Measurements from ENCODE around the gene SCRN3.
"Not testable (repeated sequence)": the region's sequence is repeated elsewhere in the genome, so short reads cannot be mapped to it uniquely, and the experiment has no call there.

The SCRN3 gene, protein sequence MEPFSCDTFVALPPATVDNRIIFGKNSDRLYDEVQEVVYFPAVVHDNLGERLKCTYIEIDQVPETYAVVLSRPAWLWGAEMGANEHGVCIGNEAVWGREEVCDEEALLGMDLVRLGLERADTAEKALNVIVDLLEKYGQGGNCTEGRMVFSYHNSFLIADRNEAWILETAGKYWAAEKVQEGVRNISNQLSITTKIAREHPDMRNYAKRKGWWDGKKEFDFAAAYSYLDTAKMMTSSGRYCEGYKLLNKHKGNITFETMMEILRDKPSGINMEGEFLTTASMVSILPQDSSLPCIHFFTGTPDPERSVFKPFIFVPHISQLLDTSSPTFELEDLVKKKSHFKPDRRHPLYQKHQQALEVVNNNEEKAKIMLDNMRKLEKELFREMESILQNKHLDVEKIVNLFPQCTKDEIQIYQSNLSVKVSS
- total RNA-seq: 5.0 to 12.0 reads per million in 2 donors

DNA sequence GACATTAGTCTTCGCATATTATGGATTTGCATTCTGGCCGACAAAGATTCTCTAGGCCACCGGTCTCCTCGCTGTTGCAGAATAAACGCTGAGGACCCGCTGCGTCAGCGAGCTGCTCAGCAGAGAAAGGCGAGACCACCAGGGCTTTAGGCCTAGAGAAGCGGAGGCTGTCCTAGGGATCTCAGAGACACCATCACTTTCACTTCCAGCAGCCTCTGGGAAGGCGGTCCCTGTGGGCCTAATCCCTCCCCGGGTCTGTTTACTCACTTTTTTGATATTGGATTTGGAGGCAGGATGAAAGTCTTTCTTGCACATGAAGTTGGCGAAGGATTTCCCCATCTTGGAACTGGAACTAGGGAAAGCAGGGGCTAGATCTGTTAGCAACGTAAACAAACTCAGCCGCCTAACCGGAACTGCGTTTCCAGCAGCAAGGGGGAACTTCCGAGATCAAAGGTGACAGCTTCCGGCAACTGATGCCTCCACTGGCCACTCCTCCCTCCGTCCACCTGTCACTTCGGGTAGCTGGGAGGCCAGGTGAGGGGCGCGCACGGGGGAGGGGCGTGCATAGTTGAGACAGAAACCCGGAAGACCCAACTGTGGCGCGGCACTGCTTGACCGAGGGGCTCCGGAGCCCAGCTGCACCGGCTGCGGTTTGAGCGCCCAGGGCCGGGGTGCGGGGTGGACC lies at the start of gene SCRN3:
Gene SCRN3, plus strand, starts transcription at position 447 of the 685 bp plus-strand sequence. CDS start 2,554 bp downstream, outside the sequence.
- DNase-seq: peak; percentile 52 to 89 (median 74)

DNA sequence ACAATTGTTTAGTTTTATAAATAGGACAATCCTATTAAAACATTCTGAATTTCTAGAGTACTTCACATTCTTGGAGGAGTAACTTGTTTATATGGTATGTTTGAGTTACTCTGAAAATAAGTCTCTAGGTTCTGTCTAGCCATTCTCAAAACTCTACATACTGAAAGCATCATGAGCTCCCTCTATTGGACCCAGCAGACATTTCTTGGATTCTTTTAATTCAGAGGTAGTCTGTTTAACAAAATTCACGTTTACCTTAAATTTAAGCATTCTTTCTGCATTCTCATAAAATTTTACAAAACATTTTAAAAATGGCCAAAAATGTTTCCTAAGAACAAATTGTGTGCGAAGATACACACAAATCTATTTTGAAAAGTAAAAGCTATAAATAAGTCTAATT lies 45.5 kb upstream of the SCRN3 start:
- DNase-seq: no peak

DNA sequence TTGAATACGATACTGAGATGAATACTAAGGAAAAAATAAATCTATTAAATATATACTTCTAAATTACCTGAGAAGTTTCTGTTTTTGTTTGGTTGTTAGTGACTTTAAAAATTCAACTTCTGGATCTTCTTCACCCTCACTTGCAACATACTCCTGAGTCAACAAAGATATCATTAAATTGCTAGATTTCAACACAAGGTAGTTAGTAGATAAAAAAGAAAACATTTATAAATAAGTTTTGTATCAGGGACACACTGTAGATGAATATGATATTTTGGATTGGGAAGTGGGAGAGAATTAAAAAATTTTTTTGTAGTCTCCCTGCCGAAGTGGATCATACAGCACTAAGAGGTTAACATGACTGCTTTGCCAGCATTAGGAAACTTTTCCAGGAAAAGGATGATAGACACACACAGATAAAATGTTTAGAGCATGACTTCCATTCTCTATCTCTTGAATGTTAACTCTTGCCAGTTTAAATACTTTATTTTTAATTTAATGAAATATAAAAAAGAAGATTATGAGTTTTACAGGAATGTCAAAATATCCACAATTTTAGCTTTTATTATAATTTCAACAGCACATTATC lies 44.8 kb upstream of the SCRN3 start:
- DNase-seq: no peak

DNA sequence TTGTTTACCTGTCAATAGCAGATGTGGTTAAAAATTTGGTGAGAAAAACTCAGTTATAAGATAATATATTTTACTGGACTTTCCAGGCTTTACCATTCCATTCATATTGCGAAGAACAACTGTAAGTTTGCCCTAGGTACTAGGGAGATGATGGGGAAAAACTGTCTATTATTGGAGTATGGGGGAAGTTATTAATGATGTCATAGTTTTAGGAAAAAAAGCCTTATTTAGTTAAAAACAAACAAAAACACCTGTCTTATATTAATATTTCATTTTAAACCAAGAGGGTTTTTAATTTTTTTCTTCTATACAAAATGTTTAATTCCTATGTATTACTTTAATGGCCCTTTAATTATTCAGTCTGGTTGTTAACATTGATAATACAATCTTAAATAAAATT lies 42.5 kb upstream of the SCRN3 start:
- no peak for DNase-seq

DNA sequence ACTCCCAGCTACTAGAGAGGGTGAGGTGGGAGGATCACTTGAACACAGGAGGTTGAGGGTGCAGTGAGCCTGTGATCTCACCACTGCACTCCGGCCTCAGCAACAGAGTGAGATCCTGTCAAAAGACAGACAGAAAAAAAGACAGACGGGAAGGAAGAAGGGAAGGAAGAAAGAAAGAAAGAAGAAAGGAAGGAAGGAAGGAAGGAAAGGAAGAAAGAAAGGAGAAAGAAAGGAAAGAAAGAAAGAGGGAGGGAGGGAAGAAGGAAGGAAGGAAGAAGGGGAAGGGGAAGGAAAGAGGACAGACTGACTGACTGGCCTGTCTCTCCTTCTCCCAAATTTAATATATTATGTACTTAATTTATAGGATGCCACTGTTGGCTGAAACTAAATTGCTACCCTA lies 39.2 kb upstream of the SCRN3 start:
- no peak for DNase-seq

DNA sequence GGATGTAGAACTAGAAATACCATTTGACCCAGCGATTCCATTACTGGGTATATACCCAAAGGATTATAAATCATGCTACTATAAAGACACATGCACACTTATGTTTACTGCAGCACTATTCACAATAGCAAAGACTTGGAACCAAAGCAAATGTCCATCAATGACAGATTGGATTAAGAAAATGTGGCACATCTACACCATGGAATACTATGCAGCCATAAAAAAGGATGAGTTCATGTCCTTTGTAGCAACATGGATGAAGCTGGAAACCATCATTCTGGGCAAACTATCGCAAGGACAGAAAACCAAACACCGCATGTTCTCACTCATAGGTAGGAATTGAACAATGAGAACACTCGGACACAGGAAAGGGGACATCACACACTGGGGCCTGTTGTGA lies 35.9 kb upstream of the SCRN3 start:
- DNase-seq: not testable (repeated sequence)

DNA sequence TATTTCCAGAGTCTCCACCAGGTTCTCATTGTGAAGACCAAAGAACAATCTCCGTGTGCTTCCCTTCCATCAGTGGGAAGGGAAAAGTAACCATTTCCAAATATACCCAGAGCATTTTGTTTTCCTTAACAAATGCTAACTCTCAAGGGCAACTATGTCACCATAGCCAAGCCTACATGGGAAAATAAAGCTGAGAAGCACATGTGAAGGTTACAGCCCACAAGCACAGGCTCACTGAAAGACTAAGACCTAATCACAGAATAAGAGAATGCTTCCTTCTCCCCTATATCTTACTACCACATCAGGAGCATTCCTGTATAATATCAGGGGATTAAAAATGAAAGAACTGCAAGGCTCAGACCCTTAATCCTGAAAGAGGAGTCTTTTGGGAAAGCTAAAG lies 32.6 kb upstream of the SCRN3 start:
- no peak for DNase-seq

DNA sequence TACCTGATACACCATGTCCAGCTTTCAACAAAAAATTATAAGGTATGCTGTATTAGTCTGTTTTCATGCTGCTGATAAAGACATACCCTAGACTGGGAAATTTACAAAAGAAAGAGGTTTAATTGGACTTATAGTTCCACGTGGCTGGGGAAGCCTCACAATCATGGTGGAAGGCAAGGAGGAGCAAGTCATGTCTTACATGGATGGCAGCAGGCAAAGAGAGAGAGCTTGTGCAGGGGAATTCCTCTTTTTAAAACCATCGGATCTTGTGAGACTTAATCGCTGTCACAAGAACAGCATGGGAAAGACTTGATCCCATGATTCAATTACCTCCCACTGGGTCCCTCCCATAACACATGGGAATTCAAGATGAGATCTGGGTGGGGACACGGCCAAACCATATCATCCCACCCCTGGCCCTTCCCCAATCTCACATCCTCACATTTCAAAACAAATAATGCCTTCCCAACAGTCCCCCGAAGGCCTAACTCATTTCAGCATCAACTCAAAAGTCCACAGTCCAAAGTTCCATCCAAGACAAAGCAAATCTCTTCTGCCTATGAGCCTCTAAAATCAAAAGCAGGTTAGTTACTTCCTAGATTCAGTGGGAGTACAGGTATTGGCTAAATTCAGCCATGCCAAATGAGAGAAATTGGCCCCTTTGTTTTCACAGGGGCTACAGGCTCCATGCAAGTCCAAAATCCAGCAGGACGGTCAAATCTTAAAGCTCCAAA lies 31.9 kb upstream of the SCRN3 start:
- not testable (repeated sequence) for DNase-seq

DNA sequence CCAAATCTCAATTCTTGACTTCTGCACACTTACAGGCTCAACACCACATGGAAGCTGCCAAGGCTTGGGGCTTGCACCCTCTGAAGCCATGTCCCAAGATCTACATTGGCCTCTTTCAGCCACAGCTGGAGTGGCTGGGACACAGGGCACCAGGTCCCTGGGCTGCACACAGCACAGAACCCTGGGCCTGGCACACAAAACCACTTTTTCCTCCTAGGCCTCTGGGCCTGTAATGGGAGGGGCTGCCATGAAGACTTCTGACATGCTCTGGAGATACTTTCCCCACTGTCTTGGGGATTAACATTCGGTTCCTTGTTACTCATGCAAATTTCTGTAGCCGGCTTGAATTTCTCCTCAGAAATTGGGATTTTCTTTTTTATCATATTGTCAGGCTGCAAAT lies 30.9 kb upstream of the SCRN3 start:
- no peak for DNase-seq

DNA sequence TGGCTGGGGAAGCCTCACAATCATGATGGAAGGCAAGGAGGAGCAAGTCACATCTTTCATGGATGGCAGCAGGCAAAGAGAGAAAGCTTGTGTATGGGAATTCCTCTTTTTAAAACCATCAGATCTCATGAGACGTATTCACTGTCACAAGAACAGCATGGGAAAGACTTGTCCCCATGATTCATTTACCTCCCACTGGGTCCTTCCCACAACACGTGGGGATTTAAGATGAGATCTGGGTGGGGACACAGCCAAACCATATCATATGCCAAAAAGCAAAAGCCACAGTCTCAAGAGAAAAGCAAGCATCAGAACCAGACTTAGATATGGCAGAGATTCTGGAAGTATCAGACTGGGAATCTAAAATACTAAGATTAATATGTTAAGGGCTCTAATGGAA lies 30.0 kb upstream of the SCRN3 start:
- no peak for DNase-seq

DNA sequence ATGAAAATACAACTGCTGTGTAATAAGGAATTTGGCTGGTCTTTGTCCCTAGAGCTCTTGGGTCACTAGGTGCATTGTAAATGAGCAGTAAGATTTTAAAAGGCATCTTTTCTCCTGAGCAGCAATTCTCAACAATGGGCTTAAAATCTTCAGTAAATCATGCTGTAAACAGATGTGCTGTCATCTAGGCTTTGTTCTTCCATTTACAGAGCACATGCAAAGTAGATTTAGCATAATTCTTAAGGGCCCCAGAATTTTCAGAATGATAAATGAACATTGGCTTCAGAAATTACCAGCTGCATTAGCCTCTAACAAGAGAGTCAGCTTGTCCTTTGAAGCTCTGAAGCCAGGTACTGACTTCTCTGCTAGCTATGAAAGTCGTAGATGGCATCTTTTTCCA lies 26.8 kb upstream of the SCRN3 start:
- no peak for DNase-seq

DNA sequence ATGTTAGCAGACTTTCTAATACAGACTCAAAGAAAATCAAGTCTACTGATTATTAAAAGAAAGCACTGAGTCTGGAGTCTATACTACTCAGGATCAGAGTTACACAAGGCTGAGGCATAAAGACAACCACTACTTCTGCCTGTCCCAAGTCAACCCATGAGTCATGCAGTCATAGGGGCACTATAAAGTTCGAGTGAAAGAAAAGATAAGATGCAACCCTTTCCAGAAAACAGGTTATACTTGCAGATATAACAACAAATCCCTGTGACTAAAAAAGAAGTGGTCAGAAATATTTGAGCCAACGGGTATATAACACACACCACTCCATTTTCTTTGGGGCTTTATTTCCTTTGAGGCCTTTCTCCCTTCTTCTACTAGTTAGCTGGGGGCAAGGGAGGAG lies 18.6 kb upstream of the SCRN3 start:
- no peak for DNase-seq

DNA sequence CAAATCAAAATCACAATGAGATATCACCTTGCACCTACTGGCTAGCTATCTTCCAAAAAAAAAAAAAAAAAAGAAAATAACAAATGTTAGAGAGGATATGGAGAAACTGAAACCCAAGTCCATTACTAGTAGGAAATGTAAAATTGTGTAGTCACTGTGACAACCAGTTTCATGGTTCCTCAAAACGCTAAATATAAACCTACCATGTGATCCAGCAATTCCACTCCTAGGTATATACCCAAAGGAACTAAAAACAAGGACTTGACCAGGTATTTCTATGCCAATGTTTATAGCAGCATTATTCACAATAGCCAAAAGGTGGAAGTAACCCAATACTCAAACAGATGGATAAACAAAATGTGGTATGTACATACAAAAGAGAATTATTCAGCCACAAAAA lies 11.7 kb upstream of the SCRN3 start:
- DNase-seq: no peak

DNA sequence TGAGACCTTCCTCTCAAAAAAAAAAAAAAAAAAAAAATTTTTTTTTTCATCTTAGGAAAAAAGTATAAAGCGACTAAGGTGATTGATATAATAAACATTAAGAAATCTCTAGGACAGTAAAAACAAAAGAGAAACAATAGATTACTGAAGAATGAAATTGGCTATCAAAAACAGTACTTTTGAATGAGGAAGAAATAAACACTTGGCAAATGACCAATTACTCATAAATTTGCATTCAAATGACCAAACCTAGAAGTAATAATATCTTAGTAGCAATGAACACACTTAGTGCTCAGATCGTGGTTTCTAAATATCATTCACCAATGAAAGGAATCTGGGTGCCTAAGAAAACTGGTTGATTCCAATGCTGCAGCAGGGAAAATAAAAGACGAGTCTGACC lies 10.3 kb upstream of the SCRN3 start:
- no peak for DNase-seq

DNA sequence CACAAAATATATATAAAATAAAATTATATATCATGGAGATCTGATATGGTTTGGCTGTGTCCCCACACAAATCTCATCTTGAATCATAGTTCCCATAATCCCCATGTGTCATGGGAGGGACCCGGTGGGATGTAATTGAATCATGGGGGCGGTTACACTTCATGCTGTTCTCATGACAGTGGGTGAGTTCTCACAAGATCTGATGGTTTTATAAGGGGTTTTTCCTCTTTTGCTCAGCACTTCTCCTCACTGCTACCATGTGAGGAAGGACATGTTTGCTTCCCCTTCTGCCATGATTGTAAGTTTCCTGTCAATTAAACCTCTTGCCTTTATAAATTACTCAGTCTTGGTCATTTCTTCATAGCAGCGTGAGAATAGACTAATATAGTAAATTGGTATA lies 6.8 kb upstream of the SCRN3 start:
- not testable (repeated sequence) for DNase-seq

DNA sequence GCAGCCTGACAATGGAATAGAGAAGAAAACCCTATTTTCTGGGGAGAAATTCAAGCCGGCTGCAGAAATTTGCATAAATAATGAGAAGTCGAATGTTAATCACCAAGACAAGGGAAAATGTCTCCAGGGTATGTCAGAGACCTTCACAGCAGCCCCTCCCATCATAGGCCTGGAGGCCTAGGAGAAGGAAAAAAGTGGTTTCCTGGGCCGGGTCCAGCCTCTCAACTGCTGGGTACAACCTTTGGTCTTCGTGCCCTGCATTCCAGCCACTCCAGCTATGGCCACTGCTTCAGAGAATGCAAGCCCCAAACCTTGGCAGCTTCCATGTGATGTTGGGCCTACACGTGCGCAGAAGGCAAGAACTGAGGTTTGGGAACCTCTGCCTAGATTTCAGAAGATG lies 6.0 kb upstream of the SCRN3 start:
- no peak for DNase-seq

DNA sequence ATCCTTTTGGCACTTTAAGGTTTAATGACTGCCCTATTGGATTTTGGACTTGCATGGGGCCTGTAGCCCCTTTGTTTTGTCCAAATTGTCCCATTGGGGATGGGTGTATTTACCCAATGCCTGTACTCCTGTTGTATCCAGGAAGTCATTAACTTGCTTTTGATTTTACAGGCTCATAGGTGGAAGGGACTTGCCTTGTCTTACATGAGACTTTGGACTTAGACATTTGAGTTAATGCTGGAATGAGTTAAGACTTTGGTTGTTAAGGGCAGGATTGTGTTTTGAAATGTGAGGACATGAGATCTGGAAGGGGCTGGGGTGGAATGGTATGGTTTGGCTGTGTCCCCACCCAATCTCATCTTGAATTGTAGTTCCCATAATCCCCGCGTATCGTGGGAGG lies 5.2 kb upstream of the SCRN3 start:
- DNase-seq: not testable (repeated sequence)

DNA sequence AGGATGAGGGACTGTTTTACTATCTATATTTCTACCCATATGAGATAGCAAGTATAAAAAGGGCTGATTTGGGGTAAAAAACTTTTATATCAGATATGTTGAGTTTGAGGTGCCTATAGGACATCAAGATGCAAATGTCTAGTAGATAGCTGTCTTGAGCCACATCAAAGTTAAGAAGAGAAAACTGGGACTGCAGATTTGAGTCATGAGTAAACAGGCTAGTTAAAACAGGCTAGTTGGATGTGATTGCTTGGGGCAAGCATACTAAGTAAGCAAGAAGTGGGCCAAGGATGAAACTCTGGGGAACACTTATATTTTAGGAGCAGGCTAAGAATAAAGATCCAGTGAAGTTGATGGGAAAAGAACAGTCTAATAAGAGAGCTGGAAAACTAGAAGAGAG lies 2.8 kb upstream of the SCRN3 start:
- DNase-seq: peak in 1 of 5 experiments; percentile 20

DNA sequence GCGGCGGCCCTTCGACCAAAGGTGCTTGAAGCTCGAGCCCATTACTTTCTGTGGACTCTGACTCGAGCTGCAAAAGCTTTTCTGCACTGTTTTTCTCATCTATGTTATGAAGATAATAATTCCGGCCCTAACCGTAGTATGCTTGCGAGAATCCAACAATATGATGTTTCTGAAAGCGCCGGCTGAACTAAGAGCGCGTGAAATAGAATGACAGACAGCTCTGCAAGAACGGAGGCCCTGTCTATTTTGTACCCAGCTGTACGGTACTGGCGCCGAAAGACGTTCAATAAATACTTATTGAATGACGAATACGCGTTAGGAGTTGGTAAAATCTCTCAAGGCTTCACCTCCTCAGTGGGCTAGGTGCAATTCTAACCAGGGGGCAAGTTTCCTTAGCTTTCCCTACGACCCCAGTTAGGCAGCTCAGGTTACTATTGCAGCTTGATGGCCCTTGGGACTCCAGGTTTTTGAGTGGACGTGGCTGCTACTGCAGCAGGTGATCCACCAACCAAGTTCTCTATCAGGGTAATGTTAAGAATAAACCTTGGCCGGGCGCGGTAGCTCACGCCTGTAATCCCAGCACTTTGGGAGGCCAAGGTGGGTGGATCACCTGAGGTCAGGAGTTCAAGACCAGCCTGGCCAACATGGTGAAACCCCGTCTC lies 570 bp downstream of the SCRN3 start:
- DNase-seq: peak in 1 of 5 experiments; percentile 38

DNA sequence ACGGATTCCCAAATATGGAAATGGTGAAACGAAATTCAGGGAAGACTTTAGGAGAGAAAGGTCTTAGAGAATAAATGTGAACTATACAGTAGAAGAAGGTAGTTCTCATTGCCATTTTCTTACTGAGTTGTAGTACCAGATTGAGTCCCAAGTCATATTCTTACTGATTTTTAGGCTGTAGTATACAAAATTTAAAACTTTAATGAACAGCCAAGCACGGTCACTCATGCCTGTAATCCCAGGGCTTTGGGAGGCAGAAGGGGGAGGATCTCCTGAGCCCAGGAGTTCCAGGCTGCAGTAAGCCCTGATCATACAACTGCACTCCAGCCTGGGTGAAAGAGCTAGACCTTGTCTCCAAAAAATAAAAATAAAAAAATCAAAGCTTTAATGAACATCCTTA lies 2.2 kb downstream of the SCRN3 start:
- DNase-seq: no peak

DNA sequence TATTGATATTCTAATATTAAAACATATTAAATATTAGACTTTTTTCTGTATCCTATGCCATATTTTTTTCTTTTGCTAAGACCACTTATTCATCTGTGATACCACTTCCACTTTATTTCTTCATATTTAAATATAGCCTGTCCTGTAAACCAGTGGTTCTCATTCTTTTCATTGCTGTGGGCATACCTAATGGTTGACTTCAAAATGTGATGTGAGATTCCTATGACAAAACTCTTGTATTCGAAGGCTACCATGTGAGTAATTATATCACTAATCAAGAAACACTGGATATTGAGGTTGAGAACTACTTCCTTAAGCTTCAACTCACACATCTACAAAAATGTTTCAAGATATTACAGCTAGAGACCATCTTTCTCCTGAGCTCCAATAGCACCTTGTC lies 3.6 kb downstream of the SCRN3 start:
- no peak for DNase-seq

DNA sequence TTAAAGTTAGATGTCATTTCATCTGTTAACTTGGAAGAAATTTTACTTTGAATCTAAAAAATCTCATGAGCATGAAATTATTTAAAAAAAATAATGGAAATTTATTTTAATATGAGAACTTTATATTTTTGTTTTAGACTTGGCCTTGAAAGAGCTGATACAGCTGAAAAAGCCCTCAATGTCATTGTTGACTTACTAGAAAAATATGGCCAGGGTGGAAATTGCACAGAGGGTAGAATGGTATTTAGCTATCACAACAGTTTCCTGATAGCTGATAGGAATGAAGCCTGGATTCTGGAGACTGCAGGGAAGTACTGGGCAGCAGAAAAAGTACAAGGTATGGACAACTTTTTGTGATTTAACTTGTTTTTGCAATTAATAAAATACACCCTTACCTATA lies 5.3 kb downstream of the SCRN3 start:
- no peak for DNase-seq

DNA sequence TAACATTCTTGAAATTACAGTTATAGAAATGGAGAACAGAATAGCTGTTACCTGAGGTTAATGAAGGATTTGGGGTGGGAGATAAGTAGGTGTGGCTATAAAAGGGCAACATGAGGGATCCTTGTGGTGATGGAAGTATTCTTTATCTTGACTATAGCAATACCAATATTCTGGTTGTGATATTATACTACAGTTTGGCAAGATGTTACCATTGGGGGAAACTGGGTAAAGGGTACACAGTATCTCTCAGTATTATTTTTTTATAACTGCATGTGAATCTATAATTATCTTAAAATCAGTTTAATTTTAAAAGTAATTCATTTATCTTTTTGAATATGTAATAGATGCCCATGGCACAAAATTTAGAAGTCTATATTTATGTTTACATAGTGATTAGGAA lies 8.1 kb downstream of the SCRN3 start:
- no peak for DNase-seq
